ENCODE results near the gene ZNF644.

- TF ChIP-seq CTCF (IDR thresholded peaks at IDR 0.05) (no peak), EZH2 (IDR thresholded peaks at IDR 0.05) (no peak), EZH2phosphoT487 (IDR thresholded peaks at IDR 0.05) (no peak)
Measured at GRCh38 chr1:91053630-91054029, 31.8 kb upstream of the ZNF644 start.

All from neural progenitor cell (in vitro differentiated cells).